ENCODE results near the gene ZYG11B. TPM values are rescaled to one million over a fixed set of nuclear protein-coding genes. Genes with fewer than 3 reads are reported as not detected.
A peak's percentile ranks its signal among the peaks of the same experiment; 100 is the strongest.

ZYG11B gene
- total and polyA plus RNA-seq, 2 of the 13 experiments (the other 11 are each of a cell fraction or from before 2014, with no cell fraction given) = 6.9 to 17.9 TPM

- 0 out of 2 replicates have a peak, but pooled peaks have one; percentile 65 for TF ChIP-seq ZNF83 (CRISPR knock-in tag; IDR thresholded peaks at IDR 0.05; ENCODE audit: borderline replicate concordance)
- peak; percentile 84; the same call in 1 of the 2 replicates for TF ChIP-seq ZNF350 (CRISPR knock-in tag; IDR thresholded peaks at IDR 0.05; ENCODE audit: borderline replicate concordance, low read depth)
- TF ChIP-seq PHB2 (IDR thresholded peaks at IDR 0.05; ENCODE audit: partially characterized antibody) = no peak
- TF ChIP-seq SIX4 (CRISPR knock-in tag; IDR thresholded peaks at IDR 0.05) = no peak
- peak; percentile 22; the same call in 1 of the 2 replicates for TF ChIP-seq ZNF484 (CRISPR knock-in tag; IDR thresholded peaks at IDR 0.05; ENCODE audit: borderline replicate concordance, low read depth)
- peak; percentile 83; the same call in 1 of the 2 replicates for TF ChIP-seq SATB2 (CRISPR knock-in tag; IDR thresholded peaks at IDR 0.05)
- TF ChIP-seq SMYD3 (CRISPR knock-in tag; IDR thresholded peaks at IDR 0.05) = peak; percentile 76; the same call in 1 of the 2 replicates
- no peak for TF ChIP-seq NONO (IDR thresholded peaks at IDR 0.05)
- peak; percentile 76 for TF ChIP-seq NONO (CRISPR knock-in tag; conservative IDR thresholded peaks at IDR 0.05)
- TF ChIP-seq TRAFD1 (CRISPR knock-in tag; IDR thresholded peaks at IDR 0.05; ENCODE audit: borderline replicate concordance) = no peak
- TF ChIP-seq ZNF564 (CRISPR knock-in tag; IDR thresholded peaks at IDR 0.05) = peak; percentile 90
- TF ChIP-seq FOXM1 (CRISPR knock-in tag; IDR thresholded peaks at IDR 0.05) = no peak
- no peak for TF ChIP-seq CHD2 (IDR thresholded peaks at IDR 0.05; ENCODE audit: low read depth, low read length)
- TF ChIP-seq E2F2 (CRISPR knock-in tag; IDR thresholded peaks at IDR 0.05; ENCODE audit: borderline replicate concordance) = no peak
- peak; percentile 74 for TF ChIP-seq REXO4 (CRISPR knock-in tag; IDR thresholded peaks at IDR 0.05; ENCODE audit: borderline replicate concordance)
- TF ChIP-seq ONECUT2 (CRISPR knock-in tag; IDR thresholded peaks at IDR 0.05) = 0 out of 2 replicates have a peak, but pooled peaks have one; percentile 61
- TF ChIP-seq ZNF597 (CRISPR knock-in tag; IDR thresholded peaks at IDR 0.05) = no peak
- TF ChIP-seq ZNF576 (CRISPR knock-in tag; IDR thresholded peaks at IDR 0.05) = peak; percentile 48; the same call in 1 of the 2 replicates
- peak; percentile 70 for TF ChIP-seq ZNF12 (CRISPR knock-in tag; IDR thresholded peaks at IDR 0.05)
- 0 out of 2 replicates have a peak, but pooled peaks have one; percentile 69 for TF ChIP-seq ZNF446 (CRISPR knock-in tag; IDR thresholded peaks at IDR 0.05)
- no peak for TF ChIP-seq MAZ (IDR thresholded peaks at IDR 0.05; ENCODE audit: borderline replicate concordance, low read depth, low read length)
- TF ChIP-seq MAZ (CRISPR knock-in tag; IDR thresholded peaks at IDR 0.05; ENCODE audit: low read depth) = peak; percentile 83
- TF ChIP-seq KLF6 (CRISPR knock-in tag; IDR thresholded peaks at IDR 0.05) = peak; percentile 83; the same call in 1 of the 2 replicates
- no peak for TF ChIP-seq ARNT (IDR thresholded peaks at IDR 0.05)
- no peak for TF ChIP-seq TOE1 (CRISPR knock-in tag; IDR thresholded peaks at IDR 0.05)
Observed at GRCh38 chr1:52697795-52698674, 28.2 kb upstream of the ZYG11B start, which contains the start of gene COA7 (continued).

All from HepG2 (cell line).